Activated gamma-delta T cell treated with Interleukin-2 at 50 U/mL for 16 hours (primary cell): ENCODE results near the gene BUB1.
"Not testable (repeated sequence)": the region's sequence is repeated elsewhere in the genome, so short reads cannot be mapped to it uniquely, and the experiment has no call there.

Experiments
- DNase-seq: peaks from one replicate; pipeline ENCODE4 v3.0.0-alpha.2; 2020

BUB1 gene

GRCh38 chr2:110653861-110654260, 24.0 kb downstream of the BUB1 start:
- no peak for DNase-seq

GRCh38 chr2:110650346-110650745, 27.5 kb downstream of the BUB1 start:
- no peak for DNase-seq

- no peak for DNase-seq
These were observed 30.1 kb downstream of the BUB1 start for GRCh38 chr2:110647777-110648176.

- DNase-seq, result no peak
These were observed 32.2 kb downstream of the BUB1 start for GRCh38 chr2:110645616-110646015.

- no peak for DNase-seq
These were observed 33.5 kb downstream of the BUB1 start for GRCh38 chr2:110644357-110644756.

GRCh38 chr2:110642360-110642759, 35.5 kb downstream of the BUB1 start:
- no peak for DNase-seq

GRCh38 chr2:110639972-110640371, 37.9 kb downstream of the BUB1 start:
- DNase-seq, result no peak

- no peak for DNase-seq
These were observed 38.7 kb downstream of the BUB1 start for GRCh38 chr2:110638952-110639695.

GRCh38 chr2:110638004-110638403, 39.9 kb downstream of the BUB1 start:
- no peak for DNase-seq

GRCh38 chr2:110637093-110637492, 40.8 kb downstream of the BUB1 start:
- no peak for DNase-seq

GRCh38 chr2:110635949-110636628, 41.8 kb downstream of the BUB1 start:
- DNase-seq, result not testable (repeated sequence)

- not testable (repeated sequence) for DNase-seq
These were observed 50.5 kb downstream of the BUB1 start for GRCh38 chr2:110627348-110627747.

GRCh38 chr2:110619326-110619939, 58.4 kb downstream of the BUB1 start:
- DNase-seq, result not testable (repeated sequence)

- not testable (repeated sequence) for DNase-seq
These were observed 63.9 kb downstream of the BUB1 start for GRCh38 chr2:110613927-110614326.

GRCh38 chr2:110610613-110611250, 67.1 kb downstream of the BUB1 start:
- DNase-seq, result not testable (repeated sequence)

- DNase-seq, result not testable (repeated sequence)
These were observed 67.8 kb downstream of the BUB1 start for GRCh38 chr2:110609843-110610612.

- DNase-seq, result not testable (repeated sequence)
These were observed 68.9 kb downstream of the BUB1 start for GRCh38 chr2:110608788-110609502.

- not testable (repeated sequence) for DNase-seq
These were observed 72.8 kb downstream of the BUB1 start for GRCh38 chr2:110605057-110605456.

- not testable (repeated sequence) for DNase-seq
These were observed 73.8 kb downstream of the BUB1 start for GRCh38 chr2:110603917-110604591.

- DNase-seq, result not testable (repeated sequence)
These were observed 75.7 kb downstream of the BUB1 start for GRCh38 chr2:110602139-110602538.

- DNase-seq, result not testable (repeated sequence)
These were observed 85.9 kb downstream of the BUB1 start for GRCh38 chr2:110591973-110592372.
